ENCODE data around the gene ADGRG2.

Gene ADGRG2

GRCh38 chrX:19110642-19111041, 11.6 kb downstream of the ADGRG2 start:
- DNase-seq (ENCODE audit: extremely low read depth, low read depth) = no peak
- TF ChIP-seq, protein P1, sequence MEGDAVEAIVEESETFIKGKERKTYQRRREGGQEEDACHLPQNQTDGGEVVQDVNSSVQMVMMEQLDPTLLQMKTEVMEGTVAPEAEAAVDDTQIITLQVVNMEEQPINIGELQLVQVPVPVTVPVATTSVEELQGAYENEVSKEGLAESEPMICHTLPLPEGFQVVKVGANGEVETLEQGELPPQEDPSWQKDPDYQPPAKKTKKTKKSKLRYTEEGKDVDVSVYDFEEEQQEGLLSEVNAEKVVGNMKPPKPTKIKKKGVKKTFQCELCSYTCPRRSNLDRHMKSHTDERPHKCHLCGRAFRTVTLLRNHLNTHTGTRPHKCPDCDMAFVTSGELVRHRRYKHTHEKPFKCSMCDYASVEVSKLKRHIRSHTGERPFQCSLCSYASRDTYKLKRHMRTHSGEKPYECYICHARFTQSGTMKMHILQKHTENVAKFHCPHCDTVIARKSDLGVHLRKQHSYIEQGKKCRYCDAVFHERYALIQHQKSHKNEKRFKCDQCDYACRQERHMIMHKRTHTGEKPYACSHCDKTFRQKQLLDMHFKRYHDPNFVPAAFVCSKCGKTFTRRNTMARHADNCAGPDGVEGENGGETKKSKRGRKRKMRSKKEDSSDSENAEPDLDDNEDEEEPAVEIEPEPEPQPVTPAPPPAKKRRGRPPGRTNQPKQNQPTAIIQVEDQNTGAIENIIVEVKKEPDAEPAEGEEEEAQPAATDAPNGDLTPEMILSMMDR (IDR thresholded peaks at IDR 0.05; ENCODE audit: low read depth, low read length) = no peak

DNA sequence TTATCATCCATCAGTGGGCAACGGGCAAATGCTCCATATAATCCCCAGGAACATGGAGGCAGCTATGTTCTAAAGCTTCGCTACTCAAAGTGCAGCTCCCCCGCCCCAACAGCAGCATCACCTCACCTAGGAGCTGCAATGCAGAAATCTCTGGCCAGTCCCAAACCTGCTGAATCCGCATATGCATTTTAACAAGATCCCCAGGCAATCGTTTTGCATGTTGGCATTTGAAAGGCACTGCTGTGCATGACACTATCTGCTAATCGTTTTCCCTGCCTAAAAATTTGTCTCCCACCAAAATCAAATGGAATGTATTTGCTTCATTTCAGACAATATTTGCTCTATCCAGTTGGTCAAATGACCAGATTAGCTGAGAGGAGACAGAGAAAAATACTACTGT, 15.2 kb downstream of the ADGRG2 start:
- TF ChIP-seq, protein P1 (IDR thresholded peaks at IDR 0.05; ENCODE audit: low read depth, low read length) = no peak
- no peak for DNase-seq (ENCODE audit: extremely low read depth, low read depth)

DNA sequence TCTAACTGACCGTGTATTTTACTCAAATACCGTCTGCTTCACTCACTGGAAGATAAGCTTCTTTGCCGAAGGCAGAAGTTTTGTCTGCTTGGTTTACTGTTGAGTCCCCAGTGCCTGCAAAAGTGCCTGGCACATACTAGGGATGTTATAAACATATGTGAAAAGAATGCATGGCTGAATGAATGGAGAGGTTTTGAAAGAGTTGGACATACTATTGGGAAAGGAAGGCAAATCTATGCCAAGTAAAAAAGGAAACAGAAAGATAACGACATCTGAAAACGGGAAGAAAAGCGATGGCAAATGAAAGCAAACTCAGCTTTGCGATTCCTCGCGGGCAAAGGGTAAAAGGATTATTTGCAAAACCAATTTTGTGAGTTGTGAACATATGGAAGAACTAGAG, 21.7 kb downstream of the ADGRG2 start:
- DNase-seq (ENCODE audit: extremely low read depth, low read depth) = no peak
- TF ChIP-seq, protein P1 (IDR thresholded peaks at IDR 0.05; ENCODE audit: low read depth, low read length) = no peak

- DNase-seq (ENCODE audit: extremely low read depth, low read depth) = no peak
- TF ChIP-seq, protein P1 (IDR thresholded peaks at IDR 0.05; ENCODE audit: low read depth, low read length) = no peak
These were observed 24.6 kb downstream of the ADGRG2 start for GRCh38 chrX:19097553-19098283.

GRCh38 chrX:19096586-19096985, 25.7 kb downstream of the ADGRG2 start:
- TF ChIP-seq, protein P1 (IDR thresholded peaks at IDR 0.05; ENCODE audit: low read depth, low read length) = no peak
- DNase-seq (ENCODE audit: extremely low read depth, low read depth) = no peak

- no peak for DNase-seq (ENCODE audit: extremely low read depth, low read depth)
These were observed 27.6 kb downstream of the ADGRG2 start for GRCh38 chrX:19094654-19095053.

GRCh38 chrX:19091596-19091995, 30.7 kb downstream of the ADGRG2 start:
- no peak for DNase-seq (ENCODE audit: extremely low read depth, low read depth)

More at GRCh38 chrX:19094654-19095053, 27.6 kb downstream of the ADGRG2 start:
- TF ChIP-seq, protein P1 (IDR thresholded peaks at IDR 0.05; ENCODE audit: low read depth, low read length) = no peak

More at GRCh38 chrX:19091596-19091995, 30.7 kb downstream of the ADGRG2 start:
- TF ChIP-seq, protein P1 (IDR thresholded peaks at IDR 0.05; ENCODE audit: low read depth, low read length) = no peak
